LNCaP clone FGC (cell line): ENCODE measurements around the gene YTHDF1.

Experiments
- DNase-seq: peaks from one replicate; pipeline ENCODE4 v3.0.0-alpha.2; 2011; ENCODE audit warnings: low read depth
- H3K4me3 ChIP-seq: 2 replicates; pipeline ENCODE4 v1.5.1; 2011; ENCODE audit warnings: mild to moderate bottlenecking, low read depth, low read length, control low read depth
- CTCF ChIP-seq: IDR thresholded peaks from 2 replicates; pipeline ENCODE4 v1.5.1; 2012; ENCODE audit warnings: mild to moderate bottlenecking; ENCODE audit not compliant: control insufficient read depth, insufficient read depth; ENCODE audit errors: extremely low read depth

The YTHDF1 gene

GRCh38 chr20:63152322-63153253, 63.3 kb downstream of the YTHDF1 start:
- H3K4me3 ChIP-seq: no peak overlapping the region
- TF ChIP-seq CTCF: no peak
- no peak for DNase-seq

GRCh38 chr20:63151554-63152321, 64.2 kb downstream of the YTHDF1 start:
- no peak for TF ChIP-seq CTCF
- no peak overlapping the region for H3K4me3 ChIP-seq
- no peak for DNase-seq

DNA sequence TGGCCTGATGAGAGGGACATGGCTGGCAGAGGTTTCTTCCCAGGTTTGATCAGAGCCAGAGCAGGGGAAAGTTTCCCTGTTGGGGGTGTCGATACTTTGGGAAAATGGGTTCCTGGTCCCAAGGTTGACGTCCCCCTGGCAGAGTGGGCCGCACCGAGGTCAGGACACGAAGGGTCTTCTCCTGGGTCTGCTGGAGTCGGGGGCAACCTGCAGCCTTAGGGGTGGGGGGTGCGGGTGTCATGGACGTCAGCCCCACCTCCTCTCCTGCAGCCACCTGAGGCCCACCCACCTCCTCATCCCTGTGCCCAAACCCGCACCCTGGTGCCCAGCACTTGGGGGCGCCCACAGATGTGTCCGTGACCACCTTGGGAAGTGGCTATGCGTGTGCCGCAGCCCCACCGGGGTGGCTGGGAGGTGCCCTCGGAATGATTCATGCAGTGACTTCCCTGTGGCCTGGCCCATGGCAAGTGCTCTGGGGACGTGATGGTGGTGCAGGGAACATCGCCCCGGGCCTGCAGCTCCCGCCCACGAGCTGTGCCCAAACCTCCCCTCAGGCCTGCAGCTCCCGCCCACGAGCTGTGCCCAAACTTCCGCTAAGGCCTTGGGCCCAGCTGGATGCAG, 64.9 kb downstream of the YTHDF1 start:
- no peak for DNase-seq
- TF ChIP-seq CTCF: no peak
- no peak overlapping the region for H3K4me3 ChIP-seq

- no peak for DNase-seq
- no peak for TF ChIP-seq CTCF
- H3K4me3 ChIP-seq: no peak overlapping the region
These were observed 65.5 kb downstream of the YTHDF1 start for GRCh38 chr20:63150391-63150898.

DNA sequence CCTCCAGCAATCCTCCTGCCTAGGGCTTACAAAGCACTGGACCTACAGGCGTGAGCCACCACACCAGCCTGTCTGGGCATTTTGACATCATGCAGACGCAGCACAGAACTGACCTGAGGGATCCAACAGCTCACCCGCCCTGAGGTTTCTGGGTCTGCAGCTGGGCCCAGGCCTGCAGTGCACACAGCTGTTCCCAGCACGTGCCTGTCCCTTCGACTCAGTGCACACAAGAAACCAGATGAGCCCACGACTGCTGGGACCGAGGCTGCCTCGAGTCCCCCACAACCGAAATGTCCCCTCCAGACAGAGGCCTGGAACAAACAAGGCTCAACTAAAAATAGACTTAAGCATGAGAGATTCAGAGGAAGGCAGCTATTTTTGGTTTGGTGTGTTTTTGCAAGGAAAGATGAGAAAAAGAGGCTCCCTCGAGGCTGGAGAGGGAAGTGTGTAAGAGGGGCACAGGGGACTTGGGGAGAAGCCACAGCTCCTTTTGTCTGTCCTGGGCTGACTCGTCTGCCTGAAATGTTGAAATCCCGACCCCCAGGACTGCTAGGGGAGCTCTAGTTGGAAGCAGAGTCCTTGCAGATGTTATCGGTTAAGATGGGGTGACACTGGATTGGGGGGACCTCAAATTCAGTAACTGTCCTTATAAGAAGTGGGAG, 66.3 kb downstream of the YTHDF1 start:
- no peak for TF ChIP-seq CTCF
- no peak for DNase-seq
- no peak overlapping the region for H3K4me3 ChIP-seq

- no peak for DNase-seq
- no peak overlapping the region for H3K4me3 ChIP-seq
- no peak for TF ChIP-seq CTCF
These were observed 67.2 kb downstream of the YTHDF1 start for GRCh38 chr20:63148696-63149095.
